NCI-H82 (cell line): Measurements from ENCODE around the gene AZI2.
A peak's percentile ranks its signal among the peaks of the same experiment; 100 is the strongest.

ENCODE experiments used
- DNase-seq: peaks from one replicate; lab custom pipeline; 2025; lab: John Stamatoyannopoulos, UW

AZI2 gene

GRCh38 chr3:28300345-28300962 lies 48.2 kb downstream of the AZI2 start:
- DNase-seq = no peak

- no peak for DNase-seq
These were observed 48.9 kb downstream of the AZI2 start for GRCh38 chr3:28299705-28300104.

DNA sequence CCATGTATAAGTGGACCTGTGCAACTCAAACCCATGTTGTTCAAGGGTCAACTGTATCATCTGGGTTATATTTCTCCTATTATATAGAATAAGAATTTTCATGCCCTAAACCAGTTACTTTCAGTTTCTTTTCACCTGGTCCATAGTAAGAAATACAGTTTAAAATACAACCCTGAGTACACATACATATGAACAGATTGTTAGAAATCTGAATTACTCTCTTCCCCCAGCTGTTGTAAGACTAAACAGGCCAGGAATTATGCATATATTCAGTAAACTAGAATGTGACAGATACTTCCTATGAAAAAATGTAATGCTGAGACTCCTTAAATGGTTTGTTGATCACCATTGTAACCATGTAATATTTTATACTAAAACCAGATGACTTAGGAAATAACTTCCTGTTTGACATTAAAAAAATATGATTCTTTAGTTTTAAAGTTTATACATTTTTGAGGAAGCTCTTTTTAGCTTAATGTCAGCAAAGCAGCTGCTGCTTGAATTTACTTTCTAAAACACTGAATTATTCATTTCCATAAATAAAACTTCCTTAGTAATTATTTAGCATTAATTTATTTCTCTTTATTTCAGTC lies 52.6 kb downstream of the AZI2 start:
- no peak for DNase-seq

DNA sequence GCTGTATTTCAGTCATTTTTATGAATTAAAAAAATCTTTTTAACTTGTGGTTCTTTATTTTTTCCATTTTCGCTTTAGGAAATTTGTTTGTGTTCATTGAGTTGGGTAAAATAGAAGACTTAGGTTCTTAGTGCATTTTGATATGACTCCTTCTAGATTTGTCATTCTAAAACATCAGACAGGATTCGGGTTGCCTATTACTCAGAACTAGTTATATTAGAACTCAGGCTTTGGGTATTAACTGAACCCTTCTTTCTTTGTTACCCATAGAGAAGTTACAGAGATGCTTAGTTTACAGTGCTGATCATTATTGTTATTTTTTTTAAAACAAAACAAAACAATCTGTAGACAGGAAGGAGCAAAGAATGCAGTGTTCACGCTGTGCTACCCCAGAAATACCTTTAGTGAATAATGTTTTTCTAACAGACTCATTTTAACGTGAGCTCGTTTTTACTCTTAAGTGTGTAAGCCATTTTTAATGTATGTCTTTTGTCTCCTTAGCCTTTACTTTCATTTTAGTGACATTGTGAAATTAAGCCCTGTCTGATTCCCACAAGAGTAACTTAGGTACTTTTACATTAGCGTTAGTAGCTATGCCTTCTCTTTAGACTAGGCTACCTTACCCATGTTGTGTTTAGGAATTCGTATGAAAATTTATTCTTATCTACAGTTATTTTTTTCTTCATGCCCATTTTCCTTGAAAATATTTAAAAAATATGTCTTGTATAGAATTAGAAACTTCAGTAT lies 53.8 kb downstream of the AZI2 start:
- DNase-seq = no peak

DNA sequence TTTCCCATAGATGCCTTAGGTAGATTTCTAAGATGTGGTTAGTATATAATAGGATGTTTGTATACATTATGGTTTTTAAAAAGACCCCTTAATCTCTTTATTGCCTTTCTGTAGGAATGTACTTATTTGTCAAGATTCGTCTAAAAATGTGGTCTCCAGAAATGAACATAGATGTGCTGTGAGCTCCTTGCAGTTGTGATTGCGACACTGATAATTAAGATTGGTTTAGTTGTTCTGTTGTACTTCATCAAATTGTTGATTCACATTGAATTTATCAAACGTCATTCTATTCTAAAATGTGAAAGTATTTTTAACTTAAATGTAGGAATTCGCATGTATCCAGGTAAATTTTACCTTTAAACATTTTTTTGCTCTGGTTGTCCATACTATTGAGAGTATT lies 56.0 kb downstream of the AZI2 start:
- DNase-seq = no peak

DNA sequence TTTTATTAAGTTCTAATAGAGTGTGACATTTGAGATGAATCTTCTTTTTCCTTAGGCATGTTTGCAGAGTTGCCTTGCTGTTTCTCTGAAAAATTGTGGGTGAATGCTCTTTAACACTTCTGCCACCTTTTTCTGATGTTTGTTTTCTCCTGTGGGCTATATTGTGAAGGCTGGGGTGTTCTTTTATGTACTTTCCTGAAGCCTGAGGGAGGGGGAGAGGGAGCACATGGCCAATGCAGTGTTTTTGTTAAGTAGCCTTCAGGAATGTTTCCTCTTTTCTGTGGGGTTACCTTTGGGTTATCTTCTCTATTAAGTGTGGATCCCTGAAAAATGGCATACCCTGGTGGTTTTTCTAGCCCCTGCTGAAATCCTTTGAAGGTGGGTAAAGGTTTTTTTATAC lies 57.0 kb downstream of the AZI2 start:
- no peak for DNase-seq

- no peak for DNase-seq
These were observed 57.7 kb downstream of the AZI2 start for GRCh38 chr3:28290863-28291300.

DNA sequence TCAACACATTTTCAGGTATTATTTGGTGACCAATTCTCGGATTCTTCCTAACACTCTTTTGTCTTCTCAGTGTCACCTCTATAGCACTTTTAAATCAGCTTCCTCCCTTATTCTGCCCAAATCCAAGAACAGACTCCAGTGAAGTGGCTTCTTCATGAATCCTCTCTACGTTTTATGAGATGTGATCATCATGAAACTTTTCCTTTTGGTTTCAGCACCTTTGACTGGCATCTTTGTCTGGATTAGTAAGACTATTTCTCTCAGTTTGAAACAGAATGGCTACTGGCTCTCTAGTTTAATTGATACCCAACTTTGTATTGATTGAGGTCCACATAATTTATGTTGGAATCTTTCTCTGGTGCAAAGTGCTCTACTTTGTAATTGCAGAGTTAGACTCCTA lies 61.6 kb downstream of the AZI2 start:
- DNase-seq = no peak

- DNase-seq = peak; percentile 46
These were observed 62.0 kb downstream of the AZI2 start for GRCh38 chr3:28286595-28286994.

DNA sequence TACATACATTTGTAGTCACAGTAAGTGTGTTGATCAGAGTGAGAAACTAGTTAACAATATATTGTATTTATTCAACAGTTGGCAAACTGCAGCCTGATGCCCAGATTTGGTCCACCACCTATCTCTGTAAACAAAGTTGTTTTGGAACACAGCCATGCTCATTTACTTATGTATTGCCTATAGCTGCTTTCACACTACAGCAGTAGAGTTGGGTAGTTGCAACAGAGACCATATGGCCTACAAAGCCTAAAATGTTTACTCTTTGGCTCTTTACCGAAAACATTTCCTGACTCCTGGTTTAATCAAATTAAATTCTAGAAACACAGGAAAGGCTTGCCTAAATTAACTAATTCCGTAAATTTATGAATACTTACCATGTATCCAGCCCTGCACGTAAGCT lies 67.8 kb downstream of the AZI2 start:
- DNase-seq = peak; percentile 35

- no peak for DNase-seq
These were observed 68.9 kb downstream of the AZI2 start for GRCh38 chr3:28279770-28280169.

DNA sequence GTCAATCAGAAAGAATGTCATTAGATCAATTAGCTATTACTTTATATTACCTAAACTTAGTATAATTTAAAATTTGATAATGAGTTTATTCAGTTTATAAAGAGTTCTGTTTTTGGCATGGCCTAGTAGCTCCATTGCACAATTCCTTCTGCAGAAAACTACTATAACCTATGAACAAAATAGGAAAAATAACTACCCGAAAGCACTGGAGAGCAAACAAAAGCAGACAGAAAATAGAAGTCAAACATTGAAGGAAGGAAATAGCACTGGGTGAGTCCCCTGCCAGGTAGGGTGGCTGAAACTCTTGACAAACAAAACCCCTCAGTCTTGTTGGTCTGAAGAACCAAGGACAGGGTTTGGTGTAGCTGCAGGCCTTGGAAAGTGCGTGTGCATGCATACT lies 69.7 kb downstream of the AZI2 start:
- no peak for DNase-seq

DNA sequence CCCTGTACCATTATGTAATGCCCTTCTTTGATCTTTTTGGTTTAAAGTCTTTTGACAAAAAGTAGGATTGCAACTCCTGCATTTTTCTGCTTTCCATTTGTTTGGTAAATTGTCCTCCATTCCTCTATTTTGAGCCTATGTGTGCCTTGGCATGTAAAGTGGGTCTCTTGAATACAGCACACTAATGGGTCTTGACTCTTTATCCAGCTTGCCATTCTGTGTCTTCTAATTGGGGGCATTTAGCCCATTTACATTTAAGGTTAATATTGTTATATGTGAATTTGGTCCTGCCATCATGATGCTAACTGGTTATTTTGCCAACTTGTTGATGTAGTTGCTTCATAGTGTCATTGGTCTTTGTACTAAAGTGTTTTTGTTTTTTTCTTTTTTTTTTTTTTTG lies 74.8 kb downstream of the AZI2 start:
- DNase-seq = no peak
